ENCODE measurements around the gene PGGHG.

GRCh38 chr11:328012-328411, 39.1 kb downstream of the PGGHG start:
- TF ChIP-seq, protein P1, sequence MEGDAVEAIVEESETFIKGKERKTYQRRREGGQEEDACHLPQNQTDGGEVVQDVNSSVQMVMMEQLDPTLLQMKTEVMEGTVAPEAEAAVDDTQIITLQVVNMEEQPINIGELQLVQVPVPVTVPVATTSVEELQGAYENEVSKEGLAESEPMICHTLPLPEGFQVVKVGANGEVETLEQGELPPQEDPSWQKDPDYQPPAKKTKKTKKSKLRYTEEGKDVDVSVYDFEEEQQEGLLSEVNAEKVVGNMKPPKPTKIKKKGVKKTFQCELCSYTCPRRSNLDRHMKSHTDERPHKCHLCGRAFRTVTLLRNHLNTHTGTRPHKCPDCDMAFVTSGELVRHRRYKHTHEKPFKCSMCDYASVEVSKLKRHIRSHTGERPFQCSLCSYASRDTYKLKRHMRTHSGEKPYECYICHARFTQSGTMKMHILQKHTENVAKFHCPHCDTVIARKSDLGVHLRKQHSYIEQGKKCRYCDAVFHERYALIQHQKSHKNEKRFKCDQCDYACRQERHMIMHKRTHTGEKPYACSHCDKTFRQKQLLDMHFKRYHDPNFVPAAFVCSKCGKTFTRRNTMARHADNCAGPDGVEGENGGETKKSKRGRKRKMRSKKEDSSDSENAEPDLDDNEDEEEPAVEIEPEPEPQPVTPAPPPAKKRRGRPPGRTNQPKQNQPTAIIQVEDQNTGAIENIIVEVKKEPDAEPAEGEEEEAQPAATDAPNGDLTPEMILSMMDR (IDR thresholded peaks at IDR 0.05 in 8 of 11, conservative IDR thresholded peaks at IDR 0.05 in 3 of 11), result no peak
- TF ChIP-seq POLR2AphosphoS5 (IDR thresholded peaks at IDR 0.05) (no peak), POLR2A (IDR thresholded peaks at IDR 0.05) (no peak)

All from spleen (tissue), 7 donors.